ENCODE results near the gene LTBP3.
A peak's percentile ranks its signal among the peaks of the same experiment; 100 is the strongest.

The LTBP3 gene

DNA sequence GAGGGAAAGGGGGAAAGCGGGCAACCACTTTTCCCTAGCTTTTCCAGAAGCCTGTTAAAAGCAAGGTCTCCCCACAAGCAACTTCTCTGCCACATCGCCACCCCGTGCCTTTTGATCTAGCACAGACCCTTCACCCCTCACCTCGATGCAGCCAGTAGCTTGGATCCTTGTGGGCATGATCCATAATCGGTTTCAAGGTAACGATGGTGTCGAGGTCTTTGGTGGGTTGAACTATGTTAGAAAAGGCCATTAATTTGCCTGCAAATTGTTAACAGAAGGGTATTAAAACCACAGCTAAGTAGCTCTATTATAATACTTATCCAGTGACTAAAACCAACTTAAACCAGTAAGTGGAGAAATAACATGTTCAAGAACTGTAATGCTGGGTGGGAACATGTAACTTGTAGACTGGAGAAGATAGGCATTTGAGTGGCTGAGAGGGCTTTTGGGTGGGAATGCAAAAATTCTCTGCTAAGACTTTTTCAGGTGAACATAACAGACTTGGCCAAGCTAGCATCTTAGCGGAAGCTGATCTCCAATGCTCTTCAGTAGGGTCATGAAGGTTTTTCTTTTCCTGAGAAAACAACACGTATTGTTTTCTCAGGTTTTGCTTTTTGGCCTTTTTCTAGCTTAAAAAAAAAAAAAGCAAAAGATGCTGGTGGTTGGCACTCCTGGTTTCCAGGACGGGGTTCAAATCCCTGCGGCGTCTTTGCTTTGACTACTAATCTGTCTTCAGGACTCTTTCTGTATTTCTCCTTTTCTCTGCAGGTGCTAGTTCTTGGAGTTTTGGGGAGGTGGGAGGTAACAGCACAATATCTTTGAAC is 52.5 kb downstream of the LTBP3 start:
- H3K9ac ChIP-seq (ENCODE audit: low read depth, low read length): peak overlapping the region; percentile 96
- H3K36me3 ChIP-seq (ENCODE audit: insufficient read depth, low read length): peaks cover 59% of the 10 kb centered on the region

DNA sequence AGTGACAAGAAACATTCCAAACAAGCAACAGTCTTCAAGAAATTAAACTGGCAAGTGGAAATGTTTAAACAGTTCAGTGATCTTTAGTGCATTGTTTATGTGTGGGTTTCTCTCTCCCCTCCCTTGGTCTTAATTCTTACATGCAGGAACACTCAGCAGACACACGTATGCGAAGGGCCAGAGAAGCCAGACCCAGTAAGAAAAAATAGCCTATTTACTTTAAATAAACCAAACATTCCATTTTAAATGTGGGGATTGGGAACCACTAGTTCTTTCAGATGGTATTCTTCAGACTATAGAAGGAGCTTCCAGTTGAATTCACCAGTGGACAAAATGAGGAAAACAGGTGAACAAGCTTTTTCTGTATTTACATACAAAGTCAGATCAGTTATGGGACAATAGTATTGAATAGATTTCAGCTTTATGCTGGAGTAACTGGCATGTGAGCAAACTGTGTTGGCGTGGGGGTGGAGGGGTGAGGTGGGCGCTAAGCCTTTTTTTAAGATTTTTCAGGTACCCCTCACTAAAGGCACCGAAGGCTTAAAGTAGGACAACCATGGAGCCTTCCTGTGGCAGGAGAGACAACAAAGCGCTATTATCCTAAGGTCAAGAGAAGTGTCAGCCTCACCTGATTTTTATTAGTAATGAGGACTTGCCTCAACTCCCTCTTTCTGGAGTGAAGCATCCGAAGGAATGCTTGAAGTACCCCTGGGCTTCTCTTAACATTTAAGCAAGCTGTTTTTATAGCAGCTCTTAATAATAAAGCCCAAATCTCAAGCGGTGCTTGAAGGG is 53.3 kb downstream of the LTBP3 start:
- Histone ChIP-seq H3K4me1 (ENCODE audit: control insufficient read depth, insufficient read depth, low read length) (peaks cover 6% of the 10 kb centered on the region), H3K9ac (ENCODE audit: low read depth, low read length) (peak overlapping the region; percentile 96), H3K27me3 (ENCODE audit: control insufficient read depth, insufficient read depth, low read length) (no peaks in the 10 kb centered on the region), H3K4me2 (ENCODE audit: low read length) (peak overlapping the region; percentile 76), H3K4me3 (ENCODE audit: low read length) (peak overlapping the region; percentile 88), H3K9me3 (replicated peaks; ENCODE audit: low read length) (no peaks in the 10 kb centered on the region), H3K36me3 (ENCODE audit: insufficient read depth, low read length) (peaks cover 67% of the 10 kb centered on the region)

More for the DNA sequence above, 52.5 kb downstream of the LTBP3 start:
- Histone ChIP-seq H3K4me2 (ENCODE audit: low read length) (peak overlapping the region; percentile 76), H3K4me1 (ENCODE audit: control insufficient read depth, insufficient read depth, low read length) (peaks cover 9% of the 10 kb centered on the region), H3K27me3 (ENCODE audit: control insufficient read depth, insufficient read depth, low read length) (no peaks in the 10 kb centered on the region), H3K9me3 (replicated peaks; ENCODE audit: low read length) (no peaks in the 10 kb centered on the region), H3K4me3 (ENCODE audit: low read length) (peak overlapping the region; percentile 88)

DNA sequence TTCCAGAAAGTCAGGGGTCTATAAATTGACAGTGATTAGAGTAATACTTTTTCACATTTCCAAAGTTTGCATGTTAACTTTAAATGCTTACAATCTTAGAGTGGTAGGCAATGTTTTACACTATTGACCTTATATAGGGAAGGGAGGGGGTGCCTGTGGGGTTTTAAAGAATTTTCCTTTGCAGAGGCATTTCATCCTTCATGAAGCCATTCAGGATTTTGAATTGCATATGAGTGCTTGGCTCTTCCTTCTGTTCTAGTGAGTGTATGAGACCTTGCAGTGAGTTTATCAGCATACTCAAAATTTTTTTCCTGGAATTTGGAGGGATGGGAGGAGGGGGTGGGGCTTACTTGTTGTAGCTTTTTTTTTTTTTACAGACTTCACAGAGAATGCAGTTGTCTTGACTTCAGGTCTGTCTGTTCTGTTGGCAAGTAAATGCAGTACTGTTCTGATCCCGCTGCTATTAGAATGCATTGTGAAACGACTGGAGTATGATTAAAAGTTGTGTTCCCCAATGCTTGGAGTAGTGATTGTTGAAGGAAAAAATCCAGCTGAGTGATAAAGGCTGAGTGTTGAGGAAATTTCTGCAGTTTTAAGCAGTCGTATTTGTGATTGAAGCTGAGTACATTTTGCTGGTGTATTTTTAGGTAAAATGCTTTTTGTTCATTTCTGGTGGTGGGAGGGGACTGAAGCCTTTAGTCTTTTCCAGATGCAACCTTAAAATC is 54.0 kb downstream of the LTBP3 start:
- no peaks in the 10 kb centered on the region for H3K9me3 ChIP-seq (replicated peaks; ENCODE audit: low read length)
- no peaks in the 10 kb centered on the region for H3K27me3 ChIP-seq (ENCODE audit: control insufficient read depth, insufficient read depth, low read length)
- H3K4me1 ChIP-seq (ENCODE audit: control insufficient read depth, insufficient read depth, low read length): peaks cover 6% of the 10 kb centered on the region
- H3K4me2 ChIP-seq (ENCODE audit: low read length): peak overlapping the region; percentile 76
- H3K9ac ChIP-seq (ENCODE audit: low read depth, low read length): peak overlapping the region; percentile 96
- peak overlapping the region; percentile 88 for H3K4me3 ChIP-seq (ENCODE audit: low read length)
- H3K36me3 ChIP-seq (ENCODE audit: insufficient read depth, low read length): peaks cover 69% of the 10 kb centered on the region

DNA sequence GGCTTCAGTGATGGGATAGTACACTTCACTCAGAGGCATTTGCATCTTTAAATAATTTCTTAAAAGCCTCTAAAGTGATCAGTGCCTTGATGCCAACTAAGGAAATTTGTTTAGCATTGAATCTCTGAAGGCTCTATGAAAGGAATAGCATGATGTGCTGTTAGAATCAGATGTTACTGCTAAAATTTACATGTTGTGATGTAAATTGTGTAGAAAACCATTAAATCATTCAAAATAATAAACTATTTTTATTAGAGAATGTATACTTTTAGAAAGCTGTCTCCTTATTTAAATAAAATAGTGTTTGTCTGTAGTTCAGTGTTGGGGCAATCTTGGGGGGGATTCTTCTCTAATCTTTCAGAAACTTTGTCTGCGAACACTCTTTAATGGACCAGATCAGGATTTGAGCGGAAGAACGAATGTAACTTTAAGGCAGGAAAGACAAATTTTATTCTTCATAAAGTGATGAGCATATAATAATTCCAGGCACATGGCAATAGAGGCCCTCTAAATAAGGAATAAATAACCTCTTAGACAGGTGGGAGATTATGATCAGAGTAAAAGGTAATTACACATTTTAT is 54.7 kb downstream of the LTBP3 start:
- Histone ChIP-seq H3K4me2 (ENCODE audit: low read length) (peak overlapping the region; percentile 76), H3K4me1 (ENCODE audit: control insufficient read depth, insufficient read depth, low read length) (peaks cover 9% of the 10 kb centered on the region), H3K9ac (ENCODE audit: low read depth, low read length) (peak overlapping the region; percentile 96), H3K9me3 (replicated peaks; ENCODE audit: low read length) (no peaks in the 10 kb centered on the region), H3K36me3 (ENCODE audit: insufficient read depth, low read length) (peaks cover 69% of the 10 kb centered on the region), H3K4me3 (ENCODE audit: low read length) (peak overlapping the region; percentile 88), H3K27me3 (ENCODE audit: control insufficient read depth, insufficient read depth, low read length) (no peaks in the 10 kb centered on the region)

GRCh38 chr11:65502555-65503367 is 55.4 kb downstream of the LTBP3 start:
- H3K4me2 ChIP-seq (ENCODE audit: low read length): peak overlapping the region; percentile 76
- peaks cover 16% of the 10 kb centered on the region for H3K4me1 ChIP-seq (ENCODE audit: control insufficient read depth, insufficient read depth, low read length)
- H3K4me3 ChIP-seq (ENCODE audit: low read length): peak overlapping the region; percentile 88
- peaks cover 69% of the 10 kb centered on the region for H3K36me3 ChIP-seq (ENCODE audit: insufficient read depth, low read length)
- H3K27me3 ChIP-seq (ENCODE audit: control insufficient read depth, insufficient read depth, low read length): no peaks in the 10 kb centered on the region
- no peaks in the 10 kb centered on the region for H3K9me3 ChIP-seq (replicated peaks; ENCODE audit: low read length)
- H3K9ac ChIP-seq (ENCODE audit: low read depth, low read length): peak overlapping the region; percentile 96

DNA sequence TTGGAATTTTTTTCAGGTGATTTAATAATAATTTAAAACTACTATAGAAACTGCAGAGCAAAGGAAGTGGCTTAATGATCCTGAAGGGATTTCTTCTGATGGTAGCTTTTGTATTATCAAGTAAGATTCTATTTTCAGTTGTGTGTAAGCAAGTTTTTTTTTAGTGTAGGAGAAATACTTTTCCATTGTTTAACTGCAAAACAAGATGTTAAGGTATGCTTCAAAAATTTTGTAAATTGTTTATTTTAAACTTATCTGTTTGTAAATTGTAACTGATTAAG is 55.9 kb downstream of the LTBP3 start:
- Histone ChIP-seq H3K9ac (ENCODE audit: low read depth, low read length) (peak overlapping the region; percentile 96), H3K4me2 (ENCODE audit: low read length) (peak overlapping the region; percentile 76), H3K36me3 (ENCODE audit: insufficient read depth, low read length) (peaks cover 69% of the 10 kb centered on the region), H3K4me1 (ENCODE audit: control insufficient read depth, insufficient read depth, low read length) (peaks cover 17% of the 10 kb centered on the region), H3K4me3 (ENCODE audit: low read length) (peak overlapping the region; percentile 88), H3K27me3 (ENCODE audit: control insufficient read depth, insufficient read depth, low read length) (no peaks in the 10 kb centered on the region), H3K9me3 (replicated peaks; ENCODE audit: low read length) (no peaks in the 10 kb centered on the region)

- Histone ChIP-seq H3K4me3 (ENCODE audit: low read length) (peak overlapping the region; percentile 88), H3K36me3 (ENCODE audit: insufficient read depth, low read length) (peaks cover 69% of the 10 kb centered on the region), H3K27me3 (ENCODE audit: control insufficient read depth, insufficient read depth, low read length) (no peaks in the 10 kb centered on the region), H3K4me1 (ENCODE audit: control insufficient read depth, insufficient read depth, low read length) (peaks cover 22% of the 10 kb centered on the region), H3K9ac (ENCODE audit: low read depth, low read length) (peak overlapping the region; percentile 96), H3K4me2 (ENCODE audit: low read length) (peak overlapping the region; percentile 76), H3K9me3 (replicated peaks; ENCODE audit: low read length) (no peaks in the 10 kb centered on the region)
Measured at GRCh38 chr11:65501472-65502273, 56.5 kb downstream of the LTBP3 start.

DNA sequence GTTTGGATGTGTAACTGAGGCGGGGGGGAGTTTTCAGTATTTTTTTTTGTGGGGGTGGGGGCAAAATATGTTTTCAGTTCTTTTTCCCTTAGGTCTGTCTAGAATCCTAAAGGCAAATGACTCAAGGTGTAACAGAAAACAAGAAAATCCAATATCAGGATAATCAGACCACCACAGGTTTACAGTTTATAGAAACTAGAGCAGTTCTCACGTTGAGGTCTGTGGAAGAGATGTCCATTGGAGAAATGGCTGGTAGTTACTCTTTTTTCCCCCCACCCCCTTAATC is 57.0 kb downstream of the LTBP3 start:
- H3K4me1 ChIP-seq (ENCODE audit: control insufficient read depth, insufficient read depth, low read length): peaks cover 24% of the 10 kb centered on the region
- H3K4me2 ChIP-seq (ENCODE audit: low read length): peak overlapping the region; percentile 76
- H3K4me3 ChIP-seq (ENCODE audit: low read length): peak overlapping the region; percentile 88
- peaks cover 64% of the 10 kb centered on the region for H3K36me3 ChIP-seq (ENCODE audit: insufficient read depth, low read length)
- H3K27me3 ChIP-seq (ENCODE audit: control insufficient read depth, insufficient read depth, low read length): no peaks in the 10 kb centered on the region
- no peaks in the 10 kb centered on the region for H3K9me3 ChIP-seq (replicated peaks; ENCODE audit: low read length)
- H3K9ac ChIP-seq (ENCODE audit: low read depth, low read length): peak overlapping the region; percentile 96

GRCh38 chr11:65500387-65501185 is 57.6 kb downstream of the LTBP3 start:
- peaks cover 27% of the 10 kb centered on the region for H3K4me1 ChIP-seq (ENCODE audit: control insufficient read depth, insufficient read depth, low read length)
- H3K9me3 ChIP-seq (replicated peaks; ENCODE audit: low read length): no peaks in the 10 kb centered on the region
- H3K36me3 ChIP-seq (ENCODE audit: insufficient read depth, low read length): peaks cover 59% of the 10 kb centered on the region
- H3K4me2 ChIP-seq (ENCODE audit: low read length): peak overlapping the region; percentile 76
- peak overlapping the region; percentile 96 for H3K9ac ChIP-seq (ENCODE audit: low read depth, low read length)
- H3K4me3 ChIP-seq (ENCODE audit: low read length): peak overlapping the region; percentile 88
- no peaks in the 10 kb centered on the region for H3K27me3 ChIP-seq (ENCODE audit: control insufficient read depth, insufficient read depth, low read length)
